ENCODE results near the gene LRP1. TPM values are rescaled to one million over a fixed set of nuclear protein-coding genes. Genes with fewer than 3 reads are reported as not detected.

The LRP1 gene
- total RNA-seq, 1 donor from 2014 or later: 369 TPM

DNA sequence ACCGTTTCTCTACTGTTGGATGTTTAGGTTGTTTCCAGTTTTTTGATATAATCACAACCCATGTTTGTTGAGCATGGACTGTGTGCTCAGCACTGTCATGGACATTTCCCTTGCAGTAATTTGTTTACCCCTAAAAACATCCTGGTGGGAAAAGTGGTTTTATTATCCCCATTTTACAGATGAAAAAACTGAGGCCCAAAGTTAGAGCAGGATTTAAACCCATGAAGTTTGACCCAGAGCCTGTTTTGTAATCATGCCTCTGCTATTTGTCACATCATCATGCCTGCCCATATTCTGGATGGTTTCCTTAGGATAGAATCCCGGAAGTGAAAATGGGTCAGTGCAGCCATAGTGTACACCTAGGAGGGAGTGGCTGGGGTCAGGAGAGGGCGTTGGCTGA, 36.2 kb downstream of the LRP1 start:
- Histone ChIP-seq H3K27me3 (ENCODE audit: insufficient read depth, low read length) (no peaks in the 10 kb centered on the region), H3K4me1 (ENCODE audit: insufficient read depth, low read length) (peaks cover 28% of the 10 kb centered on the region), H3K4me3 (ENCODE audit: insufficient read depth, low read depth, low read length) (no peak overlapping the region), H4K20me1 (ENCODE audit: insufficient read depth, low read length) (peaks cover 83% of the 10 kb centered on the region), H3K4me2 (ENCODE audit: low read length) (no peak overlapping the region), H2AFZ (ENCODE audit: low read depth, low read length) (no peak overlapping the region), H3K27ac (ENCODE audit: low read depth, low read length) (no peak overlapping the region), H3K36me3 (ENCODE audit: insufficient read depth, low read length) (peaks cover 65% of the 10 kb centered on the region), H3K9ac (ENCODE audit: low read length) (no peak overlapping the region), H3K79me2 (ENCODE audit: insufficient read depth, low read length) (peaks cover 4% of the 10 kb centered on the region), H3K9me3 (ENCODE audit: insufficient read depth, low read depth, low read length) (no peaks in the 10 kb centered on the region)
- peaks cover 26% of the 10 kb centered on the region for H3K4me1 Mint-ChIP-seq (ENCODE audit: low read depth, unreplicated experiment)
- no peak for DNase-seq (ENCODE audit: low read depth)
- no peak overlapping the region for H3K4me3 Mint-ChIP-seq (ENCODE audit: unreplicated experiment)
- H3K9me3 Mint-ChIP-seq (ENCODE audit: unreplicated experiment): no peaks in the 10 kb centered on the region
- H3K36me3 Mint-ChIP-seq (ENCODE audit: low read depth, unreplicated experiment): peaks cover 52% of the 10 kb centered on the region
- peak; percentile 64 for FAIRE-seq
- H3K27me3 Mint-ChIP-seq (ENCODE audit: low read depth, unreplicated experiment): no peaks in the 10 kb centered on the region
- TF ChIP-seq, protein P1, sequence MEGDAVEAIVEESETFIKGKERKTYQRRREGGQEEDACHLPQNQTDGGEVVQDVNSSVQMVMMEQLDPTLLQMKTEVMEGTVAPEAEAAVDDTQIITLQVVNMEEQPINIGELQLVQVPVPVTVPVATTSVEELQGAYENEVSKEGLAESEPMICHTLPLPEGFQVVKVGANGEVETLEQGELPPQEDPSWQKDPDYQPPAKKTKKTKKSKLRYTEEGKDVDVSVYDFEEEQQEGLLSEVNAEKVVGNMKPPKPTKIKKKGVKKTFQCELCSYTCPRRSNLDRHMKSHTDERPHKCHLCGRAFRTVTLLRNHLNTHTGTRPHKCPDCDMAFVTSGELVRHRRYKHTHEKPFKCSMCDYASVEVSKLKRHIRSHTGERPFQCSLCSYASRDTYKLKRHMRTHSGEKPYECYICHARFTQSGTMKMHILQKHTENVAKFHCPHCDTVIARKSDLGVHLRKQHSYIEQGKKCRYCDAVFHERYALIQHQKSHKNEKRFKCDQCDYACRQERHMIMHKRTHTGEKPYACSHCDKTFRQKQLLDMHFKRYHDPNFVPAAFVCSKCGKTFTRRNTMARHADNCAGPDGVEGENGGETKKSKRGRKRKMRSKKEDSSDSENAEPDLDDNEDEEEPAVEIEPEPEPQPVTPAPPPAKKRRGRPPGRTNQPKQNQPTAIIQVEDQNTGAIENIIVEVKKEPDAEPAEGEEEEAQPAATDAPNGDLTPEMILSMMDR (IDR thresholded peaks at IDR 0.05; ENCODE audit: insufficient read depth, low read depth, low read length): no peak
- no peak for TF ChIP-seq EZH2 (IDR thresholded peaks at IDR 0.05; ENCODE audit: insufficient read depth, low read length)
- peak overlapping the region; percentile 90 for H3K27ac Mint-ChIP-seq (ENCODE audit: unreplicated experiment)

DNA sequence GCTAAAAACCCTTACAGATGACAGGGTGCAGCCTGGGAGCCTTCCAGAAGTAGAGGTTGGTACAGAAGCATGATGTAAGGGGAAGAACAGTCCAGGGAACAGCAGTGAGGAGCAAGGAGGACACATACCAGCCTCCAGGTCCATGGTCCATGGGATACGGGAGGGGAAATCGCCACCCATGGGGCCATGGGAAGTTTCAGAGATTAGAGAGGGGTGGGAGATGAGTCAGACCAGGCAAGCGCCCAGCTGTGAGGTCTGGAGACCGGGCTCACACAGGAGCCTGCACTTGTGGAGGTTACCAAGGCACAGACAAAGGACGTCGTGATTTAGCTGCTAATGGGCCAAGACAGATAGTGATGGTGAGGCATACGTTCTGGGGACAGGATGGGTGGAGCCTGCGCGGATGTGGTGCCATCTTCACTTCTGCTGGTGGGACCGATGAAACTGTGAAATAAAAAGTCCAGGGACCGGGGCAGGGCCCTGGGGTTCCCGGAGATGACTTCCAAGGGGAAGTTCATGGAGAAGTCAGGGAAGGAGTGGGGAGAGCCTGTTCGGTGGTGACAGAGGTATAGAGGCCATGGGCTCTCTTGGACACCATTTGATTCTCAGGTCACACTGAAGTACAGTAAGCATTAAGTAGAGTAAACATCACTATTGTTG, 36.8 kb downstream of the LRP1 start:
- TF ChIP-seq, protein P1 (IDR thresholded peaks at IDR 0.05; ENCODE audit: insufficient read depth, low read depth, low read length): no peak
- no peak for TF ChIP-seq EZH2 (IDR thresholded peaks at IDR 0.05; ENCODE audit: insufficient read depth, low read length)
- Mint-ChIP-seq H3K9me3 (ENCODE audit: unreplicated experiment) (no peaks in the 10 kb centered on the region), H3K27ac (ENCODE audit: unreplicated experiment) (peak overlapping the region; percentile 90), H3K27me3 (ENCODE audit: low read depth, unreplicated experiment) (no peaks in the 10 kb centered on the region), H3K4me1 (ENCODE audit: low read depth, unreplicated experiment) (peaks cover 25% of the 10 kb centered on the region), H3K36me3 (ENCODE audit: low read depth, unreplicated experiment) (peaks cover 55% of the 10 kb centered on the region), H3K4me3 (ENCODE audit: unreplicated experiment) (no peak overlapping the region)
- Histone ChIP-seq H3K36me3 (ENCODE audit: insufficient read depth, low read length) (peaks cover 64% of the 10 kb centered on the region), H4K20me1 (ENCODE audit: insufficient read depth, low read length) (peaks cover 82% of the 10 kb centered on the region), H2AFZ (ENCODE audit: low read depth, low read length) (no peak overlapping the region), H3K4me3 (ENCODE audit: insufficient read depth, low read depth, low read length) (no peak overlapping the region), H3K9me3 (ENCODE audit: insufficient read depth, low read depth, low read length) (no peaks in the 10 kb centered on the region), H3K27ac (ENCODE audit: low read depth, low read length) (peak overlapping the region; percentile 9), H3K27me3 (ENCODE audit: insufficient read depth, low read length) (no peaks in the 10 kb centered on the region), H3K4me1 (ENCODE audit: insufficient read depth, low read length) (peaks cover 28% of the 10 kb centered on the region), H3K9ac (ENCODE audit: low read length) (no peak overlapping the region), H3K4me2 (ENCODE audit: low read length) (no peak overlapping the region), H3K79me2 (ENCODE audit: insufficient read depth, low read length) (no peaks in the 10 kb centered on the region)
- FAIRE-seq: no peak
- peak; percentile 59 for DNase-seq (ENCODE audit: low read depth)

DNA sequence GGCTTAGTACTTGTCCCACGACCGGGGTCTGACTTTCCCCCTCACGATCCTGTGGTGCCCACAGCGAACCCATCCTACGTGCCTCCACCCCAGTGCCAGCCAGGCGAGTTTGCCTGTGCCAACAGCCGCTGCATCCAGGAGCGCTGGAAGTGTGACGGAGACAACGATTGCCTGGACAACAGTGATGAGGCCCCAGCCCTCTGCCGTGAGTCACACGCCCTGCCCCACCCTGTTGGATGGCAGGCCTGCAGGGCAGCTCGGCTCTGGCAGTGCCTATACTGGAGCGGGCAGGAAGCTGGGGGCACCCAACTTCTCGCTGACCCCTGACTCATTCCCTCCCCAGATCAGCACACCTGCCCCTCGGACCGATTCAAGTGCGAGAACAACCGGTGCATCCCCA, 37.5 kb downstream of the LRP1 start:
- Histone ChIP-seq H3K9ac (ENCODE audit: low read length) (no peak overlapping the region), H3K27ac (ENCODE audit: low read depth, low read length) (no peak overlapping the region), H3K4me3 (ENCODE audit: insufficient read depth, low read depth, low read length) (no peak overlapping the region), H3K9me3 (ENCODE audit: insufficient read depth, low read depth, low read length) (no peaks in the 10 kb centered on the region), H3K79me2 (ENCODE audit: insufficient read depth, low read length) (no peaks in the 10 kb centered on the region), H4K20me1 (ENCODE audit: insufficient read depth, low read length) (peaks cover 81% of the 10 kb centered on the region), H3K4me1 (ENCODE audit: insufficient read depth, low read length) (peaks cover 28% of the 10 kb centered on the region), H2AFZ (ENCODE audit: low read depth, low read length) (no peak overlapping the region), H3K4me2 (ENCODE audit: low read length) (no peak overlapping the region), H3K27me3 (ENCODE audit: insufficient read depth, low read length) (no peaks in the 10 kb centered on the region), H3K36me3 (ENCODE audit: insufficient read depth, low read length) (peaks cover 65% of the 10 kb centered on the region)
- Mint-ChIP-seq H3K4me1 (ENCODE audit: low read depth, unreplicated experiment) (peaks cover 28% of the 10 kb centered on the region), H3K4me3 (ENCODE audit: unreplicated experiment) (no peak overlapping the region), H3K27me3 (ENCODE audit: low read depth, unreplicated experiment) (no peaks in the 10 kb centered on the region), H3K36me3 (ENCODE audit: low read depth, unreplicated experiment) (peaks cover 52% of the 10 kb centered on the region), H3K9me3 (ENCODE audit: unreplicated experiment) (no peaks in the 10 kb centered on the region), H3K27ac (ENCODE audit: unreplicated experiment) (no peak overlapping the region)
- TF ChIP-seq, protein P1 (IDR thresholded peaks at IDR 0.05; ENCODE audit: insufficient read depth, low read depth, low read length): no peak
- FAIRE-seq (no peak), DNase-seq (ENCODE audit: low read depth) (peak; percentile 15)

Data from astrocyte (in vitro differentiated cells and primary cell).